Natural killer cell treated with Interleukin-12 subunit alpha and Interleukin-12 subunit beta and Interleukin-15 and Interleukin-18, amount 100 ng/mL, for 72 hours (primary cell): ENCODE data around the gene PAX5. TPM values are rescaled to one million over a fixed set of nuclear protein-coding genes. Genes with fewer than 3 reads are reported as not detected.

Source experiments
- ATAC-seq, 2 donors: fragments of 150-1000 bp; cut with Tn5 transposase in 1 of 2; sonication (Bioruptor Pico), chemical (Tn5 transposase) in 1 of 2; 2 replicates each; pipeline ENCODE4 v1.10.0; 2021
- DNase-seq: peaks from one replicate; pipeline ENCODE4 v3.0.0; 2022; ENCODE audit warnings: low spot score
- H3K27ac Mint-ChIP-seq, 2 donors: 1 replicate in 1 of 2; 2 replicates in 1 of 2; pipeline ENCODE4 v1.8.0; 2022; ENCODE audit warnings: mixed read lengths in 2 of 2, mild to moderate bottlenecking in 1 of 2, moderate library complexity in 1 of 2
- H3K27me3 Mint-ChIP-seq, 2 donors: 1 replicate in 1 of 2; 2 replicates in 1 of 2; pipeline ENCODE4 v1.8.0; 2022; ENCODE audit warnings: mixed read lengths in 2 of 2
- H3K36me3 Mint-ChIP-seq: one replicate; pipeline ENCODE4 v1.8.0; 2022; ENCODE audit warnings: mixed read lengths
- H3K4me1 Mint-ChIP-seq, 2 donors: 1 replicate in 1 of 2; 2 replicates in 1 of 2; pipeline ENCODE4 v1.8.0; 2022; ENCODE audit warnings: low read depth in 2 of 2, mixed read lengths in 2 of 2, mild to moderate bottlenecking in 1 of 2
- H3K4me3 Mint-ChIP-seq: one replicate; pipeline ENCODE4 v1.8.0; 2022; ENCODE audit warnings: mixed read lengths
- H3K9me3 Mint-ChIP-seq: 2 replicates; pipeline ENCODE4 v1.8.0; 2022; ENCODE audit warnings: mixed read lengths
- total RNA-seq, 2 donors: library from RNA; stranded (reverse); gene quantifications; one replicate each; pipeline ENCODE4 v1.2.3, GENCODE V29; 2022

The PAX5 gene
- total RNA-seq, 2 donors from 2014 or later = 0.29 to 2.1 TPM

- ATAC-seq = peak; percentile 77 to 81
- Mint-ChIP-seq H3K9me3 (peaks cover 3% of the 10 kb centered on the region), H3K27me3 (peaks cover 17 to 21% of the 10 kb centered on the region in 2 donors), H3K36me3 (peaks cover 5% of the 10 kb centered on the region), H3K4me1 (peaks cover 28 to 34% of the 10 kb centered on the region in 2 donors), H3K4me3 (peak overlapping the region; percentile 64), H3K27ac (peak overlapping the region; percentile 73 to 84)
- no peak for DNase-seq
Measured at GRCh38 chr9:36928670-36929349, 105.3 kb downstream of the PAX5 start.

DNA sequence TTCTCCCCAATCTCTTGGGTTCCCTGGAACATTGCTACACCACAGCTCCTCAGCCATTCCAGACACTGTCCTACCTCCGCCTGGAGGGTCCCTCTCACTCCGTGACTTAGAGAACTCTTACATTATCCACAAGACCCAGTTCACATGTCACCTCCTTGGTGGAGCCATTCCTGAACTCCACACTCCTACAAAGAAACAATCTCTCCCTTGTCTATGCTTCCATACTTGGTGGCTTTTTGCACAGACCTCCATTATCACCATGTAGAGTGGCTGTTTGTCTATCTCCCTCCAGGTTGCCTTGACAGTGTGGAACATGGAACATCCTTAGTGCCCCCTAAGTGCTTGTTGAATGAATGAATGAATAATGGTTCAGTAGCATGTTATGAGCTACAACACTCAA is 105.9 kb downstream of the PAX5 start:
- H3K4me1 Mint-ChIP-seq = peaks cover 29 to 40% of the 10 kb centered on the region in 2 donors
- peaks cover 5% of the 10 kb centered on the region for H3K36me3 Mint-ChIP-seq
- peak overlapping the region; percentile 73 to 84 for H3K27ac Mint-ChIP-seq
- ATAC-seq (no peak), DNase-seq (no peak)
- H3K27me3 Mint-ChIP-seq = peaks cover 17 to 21% of the 10 kb centered on the region in 2 donors
- H3K4me3 Mint-ChIP-seq = peak overlapping the region; percentile 64
- peaks cover 3% of the 10 kb centered on the region for H3K9me3 Mint-ChIP-seq

GRCh38 chr9:36924757-36925432 is 109.2 kb downstream of the PAX5 start:
- Mint-ChIP-seq H3K27ac (peak overlapping the region in 1 of 2 donors; percentile 69), H3K36me3 (no peaks in the 10 kb centered on the region), H3K4me3 (no peak overlapping the region), H3K9me3 (no peaks in the 10 kb centered on the region), H3K27me3 (peaks cover 14 to 19% of the 10 kb centered on the region in 2 donors), H3K4me1 (peaks cover 30 to 41% of the 10 kb centered on the region in 2 donors)
- ATAC-seq (no peak), DNase-seq (no peak)

DNA sequence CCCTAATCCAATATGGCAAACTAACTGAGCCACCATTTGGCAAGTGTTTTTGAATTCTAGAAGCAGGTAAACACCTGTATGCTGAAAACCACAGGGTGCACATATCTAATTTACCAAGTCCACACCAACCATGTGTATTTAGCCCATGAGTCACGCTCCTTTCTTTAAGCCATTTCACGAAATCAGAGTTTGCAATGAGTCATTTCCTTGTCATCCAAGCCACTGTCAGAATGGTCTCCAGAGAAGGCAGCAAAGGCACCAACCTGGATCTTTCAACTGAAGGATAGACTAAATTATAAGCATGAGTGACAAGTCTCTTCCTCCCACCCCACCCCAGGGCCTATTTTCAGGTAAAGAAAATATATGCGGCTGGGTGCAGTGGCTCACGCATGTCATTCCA is 110.0 kb downstream of the PAX5 start:
- H3K4me3 Mint-ChIP-seq = peak overlapping the region; percentile 49
- H3K4me1 Mint-ChIP-seq = peaks cover 23 to 34% of the 10 kb centered on the region in 2 donors
- peak; percentile 77 to 78 for ATAC-seq
- H3K36me3 Mint-ChIP-seq = no peaks in the 10 kb centered on the region
- peak overlapping the region in 1 of 2 donors; percentile 69 for H3K27ac Mint-ChIP-seq
- no peak for DNase-seq
- no peaks in the 10 kb centered on the region for H3K9me3 Mint-ChIP-seq
- H3K27me3 Mint-ChIP-seq = peaks cover 14 to 17% of the 10 kb centered on the region in 2 donors

DNA sequence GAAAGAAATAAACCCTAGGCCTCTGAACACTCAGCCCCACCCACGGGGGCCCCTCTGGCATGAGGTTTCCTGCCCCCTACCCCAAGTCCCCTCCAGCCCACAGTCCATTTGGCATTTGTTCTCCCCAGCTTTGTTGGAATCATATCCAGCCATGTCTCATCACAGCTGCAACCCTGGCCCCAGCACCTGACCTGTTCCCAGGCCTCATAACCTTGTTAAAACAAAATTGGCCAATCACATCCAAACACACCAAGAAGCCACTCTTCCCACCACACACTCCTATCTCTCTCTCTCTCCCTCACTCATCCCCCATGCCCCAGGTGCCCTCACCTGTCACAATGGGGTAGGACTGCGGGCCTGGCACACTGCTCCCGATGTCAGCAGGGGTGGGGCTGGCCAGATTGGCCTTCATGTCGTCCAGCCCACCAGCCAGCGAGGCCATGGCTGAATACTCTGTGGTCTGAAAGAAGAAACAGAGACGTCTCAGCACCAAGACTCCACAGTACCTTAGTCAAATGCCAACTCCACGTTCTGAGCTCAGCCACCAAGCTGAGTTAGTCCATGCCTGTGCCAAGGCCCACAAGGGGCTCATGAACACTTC is 110.9 kb downstream of the PAX5 start:
- H3K9me3 Mint-ChIP-seq = no peaks in the 10 kb centered on the region
- H3K4me3 Mint-ChIP-seq = no peak overlapping the region
- H3K27me3 Mint-ChIP-seq = peaks cover 10% of the 10 kb centered on the region in 2 donors
- DNase-seq (no peak), ATAC-seq (no peak)
- H3K4me1 Mint-ChIP-seq = peaks cover 14 to 25% of the 10 kb centered on the region in 2 donors
- no peak overlapping the region for H3K27ac Mint-ChIP-seq
- H3K36me3 Mint-ChIP-seq = no peaks in the 10 kb centered on the region

DNA sequence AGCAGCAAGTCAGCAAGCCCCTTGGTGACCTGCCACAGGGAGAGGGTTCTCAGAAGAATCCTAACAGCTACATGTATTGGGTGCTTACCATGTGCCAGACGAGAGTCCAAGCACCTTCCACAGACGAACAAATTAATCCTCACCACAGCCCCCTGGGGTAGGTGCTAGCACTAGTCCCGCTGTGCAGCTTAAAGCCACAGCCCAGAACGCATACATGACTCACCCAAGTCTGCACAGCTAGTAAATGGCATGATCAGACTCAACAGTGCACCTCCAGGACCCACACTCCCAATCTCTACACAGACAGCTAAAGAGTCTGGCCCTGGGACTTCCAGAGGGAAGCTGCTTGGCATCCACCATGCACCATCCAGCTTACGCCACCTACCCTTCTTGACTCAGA is 111.5 kb downstream of the PAX5 start:
- Mint-ChIP-seq H3K36me3 (no peaks in the 10 kb centered on the region), H3K27ac (no peak overlapping the region), H3K4me1 (peaks cover 12 to 22% of the 10 kb centered on the region in 2 donors), H3K9me3 (no peaks in the 10 kb centered on the region), H3K27me3 (peaks cover 7 to 11% of the 10 kb centered on the region in 2 donors), H3K4me3 (no peak overlapping the region)
- DNase-seq (no peak), ATAC-seq (peak in 1 of 2 donors; percentile 63)

DNA sequence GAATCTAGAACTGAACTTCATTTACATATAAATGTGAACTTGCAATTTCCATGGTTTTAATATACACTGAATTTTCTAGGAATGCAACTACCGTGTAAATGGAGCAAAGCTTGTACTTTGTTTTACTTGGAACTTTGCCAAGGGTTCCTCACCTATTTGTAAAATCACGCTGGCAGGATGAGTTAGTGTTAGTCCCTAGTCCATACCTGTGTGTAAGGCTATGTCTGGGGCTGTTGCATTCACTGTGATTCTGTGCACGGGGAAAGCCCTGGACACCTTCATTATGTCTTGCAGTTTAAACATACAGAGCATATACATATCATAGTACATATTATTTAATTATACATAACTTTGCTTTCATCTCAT is 119.9 kb downstream of the PAX5 start:
- Mint-ChIP-seq H3K27ac (no peak overlapping the region), H3K27me3 (peaks cover 10 to 15% of the 10 kb centered on the region in 2 donors), H3K4me1 (no peaks in the 10 kb centered on the region), H3K9me3 (no peaks in the 10 kb centered on the region), H3K36me3 (no peaks in the 10 kb centered on the region), H3K4me3 (no peak overlapping the region)
- ATAC-seq (no peak), DNase-seq (no peak)

- H3K36me3 Mint-ChIP-seq = no peaks in the 10 kb centered on the region
- H3K9me3 Mint-ChIP-seq = no peaks in the 10 kb centered on the region
- ATAC-seq (no peak), DNase-seq (no peak)
- H3K4me3 Mint-ChIP-seq = no peak overlapping the region
- no peak overlapping the region for H3K27ac Mint-ChIP-seq
- H3K27me3 Mint-ChIP-seq = peaks cover 14 to 17% of the 10 kb centered on the region in 2 donors
- no peaks in the 10 kb centered on the region for H3K4me1 Mint-ChIP-seq
Measured at GRCh38 chr9:36913393-36914211, 120.5 kb downstream of the PAX5 start.

DNA sequence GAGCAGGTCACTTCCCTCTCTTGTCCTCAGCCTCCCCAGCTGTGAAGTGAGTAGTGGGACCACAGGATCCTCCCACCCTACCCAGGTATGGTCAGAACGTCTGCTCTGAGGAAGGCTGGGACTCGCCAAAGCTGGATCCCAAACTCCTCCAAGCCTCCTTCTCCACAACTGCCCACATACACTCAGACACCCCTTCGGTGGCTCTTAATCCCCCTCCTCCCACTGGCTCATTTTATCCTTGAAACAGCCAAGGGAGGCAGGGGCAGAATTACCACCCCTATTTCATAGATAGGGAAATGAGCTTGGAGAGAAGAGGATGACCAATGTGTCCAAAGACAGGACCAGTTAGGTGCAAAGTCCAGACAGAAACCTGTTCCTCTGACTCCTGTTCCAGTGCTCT is 121.4 kb downstream of the PAX5 start:
- Mint-ChIP-seq H3K27ac (no peak overlapping the region), H3K4me3 (no peak overlapping the region), H3K4me1 (no peaks in the 10 kb centered on the region), H3K9me3 (no peaks in the 10 kb centered on the region), H3K36me3 (no peaks in the 10 kb centered on the region), H3K27me3 (peaks cover 19 to 24% of the 10 kb centered on the region in 2 donors)
- ATAC-seq (peak in 1 of 2 donors; percentile 32), DNase-seq (no peak)

DNA sequence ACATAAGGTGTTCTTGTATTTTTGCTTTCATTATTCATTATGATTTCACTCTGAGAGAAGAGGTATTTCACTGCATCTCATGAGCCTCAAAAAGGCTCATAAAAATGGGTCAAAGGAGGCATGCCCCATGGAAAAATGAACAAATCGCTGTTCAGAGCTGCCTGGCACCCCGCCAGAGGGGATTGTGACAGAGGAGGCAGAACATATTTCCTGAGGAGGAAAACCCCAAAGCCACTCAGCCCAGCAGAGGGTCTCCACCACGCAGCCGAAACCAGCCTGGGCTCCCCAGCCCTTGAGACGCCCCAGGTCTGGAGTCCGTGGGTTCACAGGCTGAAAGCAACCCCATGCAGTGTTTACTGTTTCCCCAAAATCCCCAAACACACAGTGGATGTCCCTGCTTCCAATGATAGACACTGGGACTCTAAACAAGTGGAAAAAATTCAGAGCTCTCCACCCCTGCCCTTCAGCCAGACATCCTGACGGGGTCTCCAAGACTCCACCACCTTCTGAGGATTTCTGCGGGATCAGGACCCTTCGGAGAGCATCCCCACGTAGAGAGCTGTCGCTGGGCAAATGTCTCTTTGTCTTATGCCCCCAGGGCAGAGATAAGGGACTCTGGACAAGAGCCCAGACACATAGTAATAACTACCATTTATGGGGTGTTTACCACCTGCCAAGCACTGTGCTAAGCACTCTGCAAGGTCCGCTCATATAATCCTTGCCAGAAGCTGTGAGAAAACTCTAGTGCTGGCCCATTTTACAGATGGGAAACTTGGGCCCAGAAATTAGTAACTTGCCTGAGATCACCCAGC is 122.3 kb downstream of the PAX5 start:
- Mint-ChIP-seq H3K9me3 (no peaks in the 10 kb centered on the region), H3K27ac (no peak overlapping the region), H3K4me1 (no peaks in the 10 kb centered on the region), H3K36me3 (no peaks in the 10 kb centered on the region), H3K4me3 (no peak overlapping the region), H3K27me3 (peaks cover 24 to 30% of the 10 kb centered on the region in 2 donors)
- ATAC-seq (no peak), DNase-seq (no peak)

DNA sequence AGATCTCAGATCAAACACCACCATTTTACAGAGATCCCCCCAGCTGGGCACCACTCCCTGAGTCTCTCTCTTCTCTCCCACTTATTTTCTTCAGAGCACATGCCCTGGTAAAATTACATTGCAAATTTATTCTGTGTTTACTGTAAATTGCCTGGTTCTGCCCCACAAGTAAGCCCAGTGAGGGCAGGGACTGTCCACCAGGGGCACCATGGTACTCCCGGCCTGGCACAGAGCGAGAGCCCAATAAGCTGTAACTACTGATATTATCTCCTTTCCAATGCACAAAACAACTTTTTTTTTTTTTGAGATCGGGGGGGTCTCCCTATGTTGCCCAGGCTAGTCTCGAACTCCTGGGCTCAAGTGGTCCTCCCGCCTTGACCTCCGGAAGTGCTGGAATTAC is 123.0 kb downstream of the PAX5 start:
- Mint-ChIP-seq H3K4me3 (no peak overlapping the region), H3K4me1 (no peaks in the 10 kb centered on the region)
- no peak for DNase-seq

DNA sequence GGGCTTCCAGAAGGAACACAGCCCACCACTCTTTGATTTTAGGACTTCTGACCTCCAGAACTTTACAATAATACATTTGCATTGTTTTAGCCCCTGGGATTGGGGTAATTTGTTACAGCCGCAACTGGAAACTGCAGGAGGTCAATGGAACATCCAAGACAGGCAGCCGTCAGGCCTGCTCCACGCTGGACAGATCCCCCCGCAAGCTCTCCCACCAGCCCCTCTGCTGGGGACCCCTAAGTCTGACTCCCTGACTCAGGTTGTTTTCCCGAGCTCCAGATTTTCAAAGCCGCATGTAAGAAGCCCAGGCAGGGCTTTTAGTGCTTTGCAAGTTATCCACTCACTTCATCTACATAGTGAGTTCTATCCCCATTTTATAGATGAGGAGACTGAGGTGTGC is 127.6 kb downstream of the PAX5 start:
- ATAC-seq (no peak), DNase-seq (no peak)
- Mint-ChIP-seq H3K4me3 (no peak overlapping the region), H3K9me3 (no peaks in the 10 kb centered on the region), H3K27me3 (peaks cover 42 to 50% of the 10 kb centered on the region in 2 donors), H3K36me3 (no peaks in the 10 kb centered on the region), H3K27ac (peak overlapping the region in 1 of 2 donors; percentile 18), H3K4me1 (peaks cover 17 to 23% of the 10 kb centered on the region in 2 donors)

More for the DNA sequence above, 123.0 kb downstream of the PAX5 start:
- no peak overlapping the region for H3K27ac Mint-ChIP-seq
- H3K36me3 Mint-ChIP-seq = no peaks in the 10 kb centered on the region
- peaks cover 28 to 37% of the 10 kb centered on the region in 2 donors for H3K27me3 Mint-ChIP-seq
- no peaks in the 10 kb centered on the region for H3K9me3 Mint-ChIP-seq
- no peak for ATAC-seq
